ENCODE results near the gene USP14.

Gene USP14

GRCh38 chr18:231563-231962 lies 73.2 kb downstream of the USP14 start:
- DNase-seq = no peak

DNA sequence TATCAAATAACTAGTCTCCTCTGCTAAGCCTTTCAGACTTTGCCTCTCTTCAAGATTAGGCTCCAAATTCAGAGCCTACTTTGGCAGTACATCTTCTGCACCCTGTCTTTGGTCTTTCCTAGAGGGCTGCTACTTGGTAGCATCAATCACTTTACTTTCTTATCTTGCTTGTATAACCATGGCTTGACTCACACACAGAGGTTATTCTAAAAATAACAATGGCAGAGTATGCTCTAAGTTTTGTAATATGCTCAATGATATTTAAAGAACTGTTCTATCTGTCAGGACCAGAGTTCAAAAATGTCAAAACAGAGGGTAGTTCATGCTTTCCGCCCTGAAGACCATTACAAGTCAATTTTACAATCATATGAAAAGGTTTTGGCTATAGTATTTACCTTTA lies 81.8 kb downstream of the USP14 start:
- DNase-seq = no peak

DNA sequence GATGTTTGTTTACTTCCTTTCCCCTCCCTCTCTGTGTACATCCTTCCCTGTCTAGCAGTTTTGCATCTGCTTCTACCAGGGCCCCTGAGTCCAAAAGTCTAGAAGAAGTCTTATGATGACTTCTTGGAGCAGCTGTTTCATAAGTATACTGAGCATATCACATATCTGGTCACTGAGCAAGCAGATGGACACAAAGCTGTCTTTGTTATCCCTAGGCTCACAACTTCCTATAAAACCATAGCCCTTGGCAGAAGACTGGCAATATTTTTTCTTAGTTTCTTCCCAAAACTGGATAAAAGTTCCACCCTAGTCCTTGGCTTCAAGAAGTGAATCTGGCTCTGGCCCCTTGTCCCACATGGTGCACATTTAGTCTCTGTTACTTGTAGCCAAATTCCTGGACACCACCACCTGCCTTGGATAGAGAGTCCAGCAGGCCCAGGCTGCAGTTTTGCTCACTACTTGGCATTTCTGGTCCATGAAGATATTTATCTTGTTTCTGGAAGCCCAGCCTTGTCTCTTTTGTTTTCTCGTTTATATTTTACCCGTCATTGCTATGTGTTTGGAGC lies 87.0 kb downstream of the USP14 start:
- DNase-seq = no peak

DNA sequence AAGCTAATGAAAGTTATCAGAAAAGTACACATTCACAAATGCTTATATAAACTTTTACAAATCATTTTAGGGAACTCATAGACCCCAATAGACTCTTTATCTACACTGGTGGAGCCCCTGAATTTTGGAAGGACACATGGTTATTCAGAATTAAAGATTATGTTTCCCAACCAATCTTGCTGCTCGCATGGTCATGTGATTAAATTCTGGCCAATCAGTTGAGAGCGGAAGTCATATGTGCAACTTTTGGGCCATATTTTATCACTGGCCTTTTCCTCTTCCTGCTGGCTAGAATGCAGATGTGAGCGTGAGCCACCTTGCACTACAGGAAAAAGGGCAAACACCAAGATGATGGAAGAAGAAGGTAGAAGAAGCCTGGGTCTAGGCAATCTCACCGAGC lies 89.7 kb downstream of the USP14 start:
- no peak for DNase-seq

DNA sequence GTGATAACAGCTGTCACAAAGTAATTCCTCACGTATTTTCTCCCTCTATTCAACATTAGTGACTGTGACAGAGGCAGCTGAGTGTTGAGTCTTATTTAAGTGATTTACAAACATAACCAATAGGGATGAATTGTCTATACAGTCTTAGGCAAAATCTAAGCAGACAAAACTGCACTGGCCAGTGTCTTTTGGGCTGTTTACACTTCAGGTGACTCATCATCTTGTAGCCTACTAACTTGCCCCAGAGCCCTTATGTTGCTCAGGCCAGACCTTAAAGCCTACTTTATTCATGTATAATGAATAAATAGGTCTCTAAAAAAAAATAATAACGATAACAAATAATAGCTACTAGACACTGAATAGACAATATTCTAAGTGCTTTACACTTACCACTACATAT lies 92.3 kb downstream of the USP14 start:
- DNase-seq = no peak

DNA sequence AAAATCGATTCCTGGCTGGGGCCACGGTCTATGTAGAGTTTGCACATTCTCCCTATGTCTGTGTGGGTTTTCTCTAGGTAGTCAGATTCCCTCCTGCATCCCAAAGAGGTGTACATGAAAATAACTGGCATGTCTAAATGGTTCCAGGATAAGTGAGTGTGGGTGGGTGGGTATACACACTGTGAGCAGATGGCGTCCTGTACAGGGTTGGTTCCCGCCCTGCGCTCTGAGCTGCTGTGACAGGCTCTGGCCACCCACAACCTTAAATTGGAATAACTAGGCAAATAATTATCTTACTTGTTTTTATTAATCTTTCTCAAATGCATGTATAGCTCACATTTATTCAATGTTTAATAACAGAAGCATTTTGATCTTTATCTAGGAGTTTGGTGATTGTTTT lies 93.2 kb downstream of the USP14 start:
- DNase-seq = no peak

DNA sequence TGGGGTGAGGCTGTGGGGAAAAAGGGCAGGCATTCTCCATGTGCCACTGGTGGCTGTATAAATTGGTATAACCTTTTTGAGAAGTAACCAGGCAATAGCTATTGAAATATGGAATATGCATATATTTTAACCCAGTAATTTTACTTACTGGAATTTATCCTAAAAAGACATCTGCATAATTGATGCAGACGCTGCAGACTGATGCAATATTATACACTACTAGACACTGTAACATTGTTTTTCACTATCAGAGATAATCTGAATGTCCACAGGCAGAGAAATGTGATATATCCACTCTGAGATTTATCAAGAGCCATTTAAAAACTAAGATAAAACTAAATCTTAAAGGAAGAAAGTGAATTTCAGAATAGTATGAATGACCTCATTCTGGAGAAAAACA lies 94.8 kb downstream of the USP14 start:
- no peak for DNase-seq

DNA sequence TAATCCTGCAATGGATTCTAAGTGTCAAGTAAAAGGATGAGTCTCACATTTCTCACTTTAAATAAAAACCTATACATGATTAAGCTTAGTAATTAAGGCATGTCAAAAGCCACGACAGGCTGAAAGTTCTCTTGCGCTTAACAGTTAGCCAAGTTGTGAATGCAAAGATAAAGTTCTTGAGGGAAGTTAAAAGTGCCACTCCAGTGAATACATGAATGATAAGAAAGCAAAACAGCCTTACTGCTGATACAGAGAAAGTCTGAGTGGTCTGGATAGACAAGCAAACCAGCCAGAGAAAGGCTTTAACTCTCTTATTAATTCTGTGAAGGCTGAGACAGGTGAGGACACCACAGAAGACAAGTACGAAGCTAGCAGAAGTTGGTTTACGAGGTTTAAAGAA lies 96.8 kb downstream of the USP14 start:
- no peak for DNase-seq

DNA sequence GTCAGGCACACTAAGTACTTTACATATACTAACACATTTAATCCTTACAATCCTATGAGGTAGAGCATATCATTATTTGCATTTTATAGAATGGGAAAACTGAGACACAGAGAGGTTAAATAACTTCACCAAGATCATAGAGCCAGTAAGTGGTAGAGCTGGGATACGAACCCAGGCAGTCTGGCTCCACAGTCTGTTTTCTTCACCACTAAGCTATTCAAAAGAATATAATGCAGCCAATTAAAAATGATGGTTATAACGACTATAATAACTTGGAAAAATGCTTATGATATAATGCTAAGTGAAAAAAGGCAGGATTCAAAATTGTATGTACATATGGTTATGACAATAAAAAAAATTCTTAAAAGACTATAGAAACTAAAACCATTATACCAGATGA lies 102.2 kb downstream of the USP14 start:
- DNase-seq = no peak

DNA sequence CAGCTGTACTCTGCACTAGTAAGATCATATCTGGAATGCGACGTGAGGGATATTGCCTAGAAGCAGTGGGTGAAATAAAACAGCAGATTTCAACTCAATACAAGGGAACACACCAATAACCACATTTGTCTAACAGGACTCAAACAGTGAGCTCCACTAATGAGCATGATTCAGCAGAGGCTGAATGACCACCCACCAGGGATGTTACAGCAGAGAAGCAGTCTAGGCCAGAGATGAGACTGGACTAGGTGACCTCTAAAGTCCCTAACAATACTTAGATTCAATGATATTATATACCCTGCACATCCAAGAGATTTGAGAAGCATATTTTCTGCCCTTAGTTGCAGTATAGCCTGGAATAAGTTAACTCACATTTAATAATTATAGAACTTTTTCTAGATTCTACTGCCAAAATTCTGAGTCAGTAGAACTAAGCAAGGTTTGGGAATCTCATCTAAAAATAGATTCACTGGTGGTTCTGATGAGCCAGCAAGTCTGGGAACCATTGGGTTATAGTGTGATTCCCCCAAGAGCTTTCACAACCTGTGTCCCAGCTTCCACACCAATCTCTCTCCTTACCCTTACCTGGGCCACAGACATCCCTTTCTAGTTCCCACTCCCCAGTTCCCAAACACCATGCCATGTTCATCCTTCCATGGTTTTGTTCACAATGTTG lies 103.2 kb downstream of the USP14 start:
- peak; percentile 17 for DNase-seq

All from fibroblast of upper back skin (primary cell).